Hippocampal formation (tissue), 2 donors: ENCODE data around the gene NBAS.
"Not testable (repeated sequence)": the region's sequence is repeated elsewhere in the genome, so short reads cannot be mapped to it uniquely, and the experiment has no call there.

Experiments used
- DNase-seq, 2 donors: peaks; one replicate each; lab custom pipeline; 2025; lab: John Stamatoyannopoulos, UW

NBAS gene

GRCh38 chr2:15559379-15560139, 1.6 kb downstream of the NBAS start:
- no peak for DNase-seq

GRCh38 chr2:15557887-15558311, 3.2 kb downstream of the NBAS start:
- DNase-seq, result no peak

DNA sequence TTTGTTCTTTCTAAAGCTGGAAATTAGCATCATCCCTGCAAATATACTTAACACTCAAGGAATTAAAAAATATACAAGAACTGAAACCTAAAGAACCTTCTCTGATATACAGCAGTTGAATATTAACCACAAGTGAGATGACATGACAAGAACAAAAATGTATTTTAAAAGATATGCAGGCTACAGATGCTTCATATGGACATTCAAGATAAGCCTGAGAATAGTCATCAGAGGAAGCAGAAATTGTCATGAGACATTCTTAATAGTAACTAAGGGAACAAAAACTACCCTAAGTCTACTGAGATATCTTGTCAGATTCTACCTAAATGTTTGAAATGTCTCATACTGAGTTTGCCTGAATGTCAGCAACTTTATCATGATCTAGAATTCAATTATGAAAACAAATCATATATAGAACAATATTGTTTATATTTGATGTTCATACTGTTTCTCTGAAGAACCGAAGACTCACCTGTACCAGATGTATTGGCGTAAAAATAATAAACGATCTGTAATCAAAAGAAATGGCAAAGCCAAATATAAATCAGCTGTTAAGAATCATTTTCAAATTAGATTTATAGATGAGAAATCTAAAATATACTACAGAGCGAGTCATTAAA, 4.7 kb downstream of the NBAS start:
- no peak for DNase-seq

- DNase-seq, result no peak
Observed at GRCh38 chr2:15555760-15556193, 5.4 kb downstream of the NBAS start.

GRCh38 chr2:15554525-15555218, 6.5 kb downstream of the NBAS start:
- DNase-seq, result no peak

- DNase-seq, result no peak
Observed at GRCh38 chr2:15553951-15554350, 7.2 kb downstream of the NBAS start.

DNA sequence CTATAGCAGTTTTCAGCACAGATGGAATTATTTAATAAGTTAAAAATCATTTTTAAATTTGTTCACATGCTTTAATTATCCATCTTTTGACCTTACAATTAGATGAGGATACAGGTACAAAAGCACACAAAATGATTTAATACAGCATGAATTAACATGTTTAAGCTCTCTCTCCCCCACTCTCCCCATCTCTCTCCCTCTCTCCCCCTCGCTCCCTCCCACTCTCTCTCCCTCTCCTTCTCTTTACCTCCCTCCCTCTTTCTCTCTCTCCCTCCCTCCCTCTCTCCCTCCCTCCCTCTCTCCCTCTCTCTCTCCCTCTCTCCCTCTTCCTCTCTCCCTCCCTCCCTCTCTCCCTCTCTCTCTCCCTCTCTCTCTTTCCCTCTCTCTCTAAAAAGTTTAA, 7.6 kb downstream of the NBAS start:
- DNase-seq, result no peak

DNA sequence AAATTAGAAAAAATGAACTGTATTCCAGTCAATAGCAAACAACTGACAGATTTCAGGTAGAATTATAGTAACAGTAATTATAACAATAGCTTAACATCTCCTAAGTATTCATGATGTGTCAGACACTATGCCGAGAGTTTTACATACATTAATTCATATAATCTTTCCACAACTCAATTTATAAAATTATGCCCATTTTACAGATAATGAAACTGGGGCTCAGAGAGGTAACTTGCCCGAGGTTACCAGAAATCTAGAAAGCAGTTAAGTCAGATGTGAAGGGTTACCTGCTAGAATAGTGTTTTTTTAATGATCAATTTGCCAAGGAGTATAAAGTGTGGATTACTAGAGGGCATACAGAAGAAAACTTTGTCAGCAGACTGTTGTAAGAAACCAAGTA, 12.2 kb downstream of the NBAS start:
- DNase-seq, result no peak

DNA sequence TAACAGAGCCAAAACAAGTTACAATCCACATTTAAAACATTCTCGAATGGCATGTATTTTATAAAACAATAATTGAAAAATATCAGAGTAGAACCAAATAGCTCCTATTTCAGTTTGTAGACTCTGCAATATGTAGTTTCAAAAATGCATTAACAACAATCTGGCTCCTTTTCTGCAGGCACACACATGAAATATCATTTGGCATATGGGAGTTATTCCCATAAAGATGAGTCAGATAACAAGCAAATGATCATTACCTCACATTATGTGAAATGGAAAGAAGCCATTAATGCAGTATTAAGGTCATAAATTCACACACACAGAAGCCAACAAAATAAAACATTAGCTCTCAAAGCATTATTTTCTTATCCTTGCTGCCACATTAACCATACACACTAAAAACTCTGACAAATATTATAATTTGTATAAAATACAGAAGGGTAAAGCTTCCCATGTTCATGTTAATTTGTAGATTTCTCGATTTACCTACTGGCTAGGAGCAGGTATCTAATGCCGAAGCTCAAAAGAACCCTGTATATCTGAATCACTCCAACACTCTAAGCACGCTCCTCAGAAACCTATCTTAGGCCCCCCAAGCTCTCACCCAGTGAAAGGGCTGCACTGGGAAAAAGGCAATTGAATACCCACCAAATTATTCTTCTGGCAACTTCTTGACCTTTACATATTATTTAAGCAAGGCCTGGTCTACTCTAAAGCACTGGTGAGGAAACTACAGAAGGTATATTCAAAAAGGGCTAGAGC, 13.8 kb downstream of the NBAS start:
- no peak for DNase-seq

GRCh38 chr2:15546297-15547098, 14.6 kb downstream of the NBAS start:
- DNase-seq, result no peak

DNA sequence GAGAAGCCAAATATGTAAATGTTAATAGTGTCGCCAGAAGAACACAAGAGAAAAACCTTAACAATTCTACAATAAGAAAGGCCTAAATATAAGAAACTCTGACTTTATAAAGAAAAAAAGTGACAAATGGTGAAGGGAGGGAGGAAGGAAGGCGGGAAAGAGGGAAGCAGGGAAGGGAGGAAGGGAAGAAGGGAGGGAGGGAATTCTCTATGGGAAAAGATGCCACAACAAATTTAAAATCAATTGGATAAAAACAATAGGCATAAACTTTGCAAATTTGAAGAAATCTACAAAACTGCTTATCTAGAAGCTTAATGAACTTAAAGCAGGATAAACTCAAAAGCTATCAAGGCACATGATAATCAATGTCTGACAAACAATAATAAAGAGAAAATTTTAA, 16.9 kb downstream of the NBAS start:
- no peak for DNase-seq

DNA sequence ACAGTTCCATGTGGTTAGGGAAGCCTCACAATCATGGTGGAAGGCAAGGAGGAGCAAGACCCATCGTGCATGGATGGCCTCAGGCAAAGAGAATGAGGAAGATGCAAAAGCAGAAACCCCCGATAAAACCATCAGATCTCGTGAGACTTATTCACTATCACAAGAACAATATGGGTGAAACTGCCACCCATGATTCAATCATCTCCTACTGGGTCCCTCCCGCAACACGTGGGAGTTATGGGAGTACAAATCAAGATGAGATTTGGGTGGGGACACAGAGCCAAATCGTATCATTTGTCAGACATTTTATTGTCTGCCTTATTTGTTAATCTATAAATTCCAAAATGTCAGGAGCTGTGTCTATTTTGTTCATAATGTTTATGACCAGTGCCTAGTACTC, 17.6 kb downstream of the NBAS start:
- no peak for DNase-seq

GRCh38 chr2:15543053-15543452, 18.1 kb downstream of the NBAS start:
- no peak for DNase-seq

DNA sequence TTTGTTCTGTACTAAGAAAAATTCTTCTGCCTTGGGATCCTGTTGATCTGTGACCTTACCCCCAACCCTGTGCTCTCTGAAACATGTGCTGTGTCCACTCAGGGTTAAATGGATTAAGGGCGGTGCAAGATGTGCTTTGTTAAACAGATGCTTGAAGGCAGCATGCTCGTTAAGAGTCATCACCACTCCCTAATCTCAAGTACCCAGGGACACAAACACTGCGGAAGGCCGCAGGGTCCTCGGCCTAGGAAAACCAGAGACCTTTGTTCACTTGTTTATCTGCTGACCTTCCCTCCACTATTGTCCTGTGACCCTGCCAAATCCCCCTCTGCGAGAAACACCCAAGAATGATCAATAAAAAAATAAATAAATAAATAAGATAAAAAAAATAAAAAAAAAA, 18.9 kb downstream of the NBAS start:
- not testable (repeated sequence) for DNase-seq

GRCh38 chr2:15540523-15540922, 20.6 kb downstream of the NBAS start:
- DNase-seq, result not testable (repeated sequence)

DNA sequence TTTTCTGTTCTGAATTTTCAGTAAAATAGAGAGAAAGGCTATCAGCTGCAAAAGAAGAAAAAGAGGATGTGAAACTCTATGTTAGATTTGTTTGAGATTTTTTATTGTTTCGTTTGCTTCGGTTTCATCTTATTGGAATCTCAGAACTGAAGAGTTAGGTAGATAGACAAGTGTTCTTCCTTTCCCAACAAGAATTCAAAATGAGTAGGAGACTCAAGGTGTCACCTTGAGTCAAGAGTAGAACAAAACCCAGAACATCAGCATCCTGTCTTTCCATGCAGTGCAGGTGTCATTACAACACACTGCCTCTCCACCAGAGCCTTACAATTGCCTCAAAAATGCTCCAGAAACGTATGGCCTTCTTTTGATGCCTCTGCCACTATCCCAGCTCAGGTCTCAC, 21.1 kb downstream of the NBAS start:
- DNase-seq, result no peak

DNA sequence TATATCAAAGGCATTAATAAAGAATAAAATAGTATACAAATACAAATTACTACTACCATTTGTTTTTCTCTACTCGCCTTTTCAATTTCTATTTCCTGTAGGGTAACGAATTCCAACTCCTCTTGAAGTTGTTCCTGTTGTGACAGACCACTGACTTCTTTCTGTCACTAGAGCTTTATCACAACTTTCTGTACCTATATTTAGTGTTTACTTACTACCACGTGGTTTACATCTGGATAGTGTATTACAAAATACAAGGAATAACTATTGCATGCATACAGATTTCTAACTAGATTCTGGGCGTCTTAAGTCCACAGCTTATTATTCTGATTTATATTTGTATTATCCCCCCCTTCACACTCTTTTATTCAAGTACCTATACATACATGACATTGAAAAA, 22.3 kb downstream of the NBAS start:
- DNase-seq, result no peak

DNA sequence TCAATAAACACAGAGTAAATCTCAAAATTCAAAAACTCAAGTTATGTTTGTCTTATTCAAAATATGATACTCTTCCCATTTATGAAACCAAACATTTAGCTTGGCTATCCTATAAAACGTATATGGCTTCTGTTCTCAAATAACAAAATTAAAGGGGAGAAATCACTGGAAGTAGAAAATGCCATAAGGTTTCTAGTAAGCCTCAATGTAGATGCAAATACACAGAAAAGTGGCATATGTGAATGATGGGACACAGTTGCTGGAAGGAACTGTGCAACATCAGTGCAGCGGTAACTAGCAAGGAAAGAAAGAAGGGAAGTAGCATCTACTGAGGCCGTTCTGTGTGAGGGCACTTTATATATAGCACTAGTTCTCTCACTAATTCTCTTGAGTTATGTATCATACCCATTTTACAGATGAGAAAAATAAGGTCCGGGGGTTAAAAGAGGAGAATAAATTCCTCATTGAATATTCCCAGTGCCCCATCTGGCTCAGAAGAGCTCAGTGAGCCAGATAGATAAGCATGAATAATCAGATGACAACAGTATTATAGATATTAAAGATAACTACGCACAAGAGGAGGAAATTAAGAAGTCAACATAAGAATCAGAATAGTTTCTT, 27.2 kb downstream of the NBAS start:
- no peak for DNase-seq

DNA sequence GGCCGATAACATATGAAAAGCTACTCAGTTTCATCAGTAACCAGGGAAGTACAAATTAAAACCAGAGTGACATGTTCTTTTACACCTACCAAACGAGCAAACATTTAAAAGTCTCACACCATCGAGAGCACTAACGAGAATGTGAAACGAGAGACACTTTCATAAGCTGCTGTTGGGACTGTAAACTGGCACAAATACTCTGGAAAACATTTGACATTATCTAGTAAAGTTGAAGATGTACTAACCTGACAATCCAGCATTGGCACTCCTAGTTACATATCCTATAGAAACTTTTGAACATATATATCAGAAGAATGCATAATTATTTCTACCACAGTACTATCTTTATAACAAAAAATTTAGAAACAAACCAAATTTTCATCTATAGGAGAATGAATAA, 28.1 kb downstream of the NBAS start:
- DNase-seq, result no peak

DNA sequence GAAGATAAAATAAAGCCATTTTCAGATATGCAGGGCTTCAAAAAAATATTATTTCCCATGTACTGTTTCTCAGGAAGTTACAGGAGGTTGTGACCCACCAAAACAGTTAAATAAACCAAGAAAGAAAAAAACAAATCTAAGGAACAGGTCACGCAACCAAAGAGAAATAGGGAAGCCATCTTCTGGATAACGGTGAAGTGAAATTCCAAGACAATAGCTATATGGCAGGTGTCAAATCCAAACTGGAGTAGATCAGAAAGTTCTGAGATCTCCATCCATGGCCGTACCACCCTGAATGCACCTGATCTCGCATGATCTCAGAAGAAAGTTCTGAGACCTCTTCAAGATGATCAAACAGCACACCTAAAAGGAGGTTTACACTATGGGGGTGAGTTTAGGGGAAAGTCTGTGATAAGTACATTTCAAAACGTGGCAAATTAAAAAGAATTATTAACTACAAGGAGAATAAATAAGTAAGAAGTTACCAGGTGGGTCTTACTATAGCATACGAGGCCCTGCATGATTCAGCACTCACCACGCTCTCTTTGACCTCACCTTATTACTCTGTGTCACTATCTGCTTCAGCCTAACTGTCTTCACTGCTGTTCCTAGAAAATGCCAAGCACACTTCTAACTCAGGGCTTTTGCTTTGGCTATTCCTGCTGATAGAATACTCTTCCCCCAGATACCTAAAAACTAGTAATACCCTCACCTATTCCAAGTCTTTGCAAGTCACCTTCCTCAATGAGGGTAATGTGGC, 29.9 kb downstream of the NBAS start:
- DNase-seq, result no peak
